GM19043 (cell line): Measurements from ENCODE around the gene SPAG17.

Experiments used
- ATAC-seq: cut with Tn5 transposase; IDR thresholded peaks from one replicate; pipeline ENCODE4 v1.9.1; 2021; ENCODE audit warnings: low read depth; ENCODE audit not compliant: unreplicated experiment

SPAG17 gene

GRCh38 chr1:118123116-118123839, 61.8 kb downstream of the SPAG17 start:
- ATAC-seq: no peak

- ATAC-seq: no peak
Measured at GRCh38 chr1:118122234-118123004, 62.6 kb downstream of the SPAG17 start.

- no peak for ATAC-seq
Measured at GRCh38 chr1:118118873-118119463, 66.1 kb downstream of the SPAG17 start.

- ATAC-seq: no peak
Measured at GRCh38 chr1:118118469-118118868, 66.6 kb downstream of the SPAG17 start.

- no peak for ATAC-seq
Measured at GRCh38 chr1:118117521-118117920, 67.5 kb downstream of the SPAG17 start.

- no peak for ATAC-seq
Measured at GRCh38 chr1:118116909-118117308, 68.1 kb downstream of the SPAG17 start.

- no peak for ATAC-seq
Measured at GRCh38 chr1:118116401-118116800, 68.6 kb downstream of the SPAG17 start.

GRCh38 chr1:118115567-118116295, 69.3 kb downstream of the SPAG17 start:
- no peak for ATAC-seq

- no peak for ATAC-seq
Measured at GRCh38 chr1:118113261-118113660, 71.8 kb downstream of the SPAG17 start.

GRCh38 chr1:118110580-118110979, 74.4 kb downstream of the SPAG17 start:
- ATAC-seq: no peak

- ATAC-seq: no peak
Measured at GRCh38 chr1:118104951-118105350, 80.1 kb downstream of the SPAG17 start.

GRCh38 chr1:118102445-118102844, 82.6 kb downstream of the SPAG17 start:
- ATAC-seq: no peak

- no peak for ATAC-seq
Measured at GRCh38 chr1:118101999-118102398, 83.0 kb downstream of the SPAG17 start.

GRCh38 chr1:118101515-118101844, 83.5 kb downstream of the SPAG17 start:
- no peak for ATAC-seq

GRCh38 chr1:118100686-118101514, 84.1 kb downstream of the SPAG17 start:
- ATAC-seq: no peak

- no peak for ATAC-seq
Measured at GRCh38 chr1:118099686-118100085, 85.3 kb downstream of the SPAG17 start.

GRCh38 chr1:118097622-118098348, 87.2 kb downstream of the SPAG17 start:
- ATAC-seq: no peak

- ATAC-seq: no peak
Measured at GRCh38 chr1:118093017-118093416, 92.0 kb downstream of the SPAG17 start.

GRCh38 chr1:118090130-118090529, 94.9 kb downstream of the SPAG17 start:
- no peak for ATAC-seq

GRCh38 chr1:118085365-118085764, 99.7 kb downstream of the SPAG17 start:
- ATAC-seq: no peak
